ENCODE data around the gene VPS8. TPM values are rescaled to one million over a fixed set of nuclear protein-coding genes. Genes with fewer than 3 reads are reported as not detected.

Gene VPS8
- total RNA-seq, 1 experiment from 2014 or later: 37.6 TPM

- no peak overlapping the region for H2AFZ ChIP-seq (ENCODE audit: low read depth, low read length, poor library complexity, severe bottlenecking)
- peaks cover 4 to 11% of the 10 kb centered on the region in 2 experiments; a peak in 3 of 4 replicates for H3K4me1 ChIP-seq (ENCODE audit: control insufficient read depth in 1 of 2, insufficient read depth in 2 of 2, low read length in 2 of 2)
- POLR2A ChIA-PET: no interaction called here
- no peak overlapping the region for H3K9ac ChIP-seq (ENCODE audit: low read length)
- no peaks in the 10 kb centered on the region for H3K79me2 ChIP-seq (ENCODE audit: insufficient read depth, low read length)
- H3K4me2 ChIP-seq (ENCODE audit: low read length): no peak overlapping the region
- no peaks in the 10 kb centered on the region for H3K27me3 ChIP-seq (ENCODE audit: insufficient read depth, low read length)
- DNase-seq (ENCODE audit: low read depth, low spot score) (no peak), ATAC-seq (no peak)
- RAD21 ChIA-PET (ENCODE audit: low non-redundant PET in 1 of 2, low total read pairs in 2 of 2, uncharacterized antibody in 2 of 2, unreplicated experiment in 2 of 2): no interaction called here
- H3K9me3 ChIP-seq (ENCODE audit: control insufficient read depth in 1 of 2, insufficient read depth in 1 of 2, low read depth in 1 of 2, low read length in 2 of 2): no peaks in the 10 kb centered on the region
- TF ChIP-seq SP1 (IDR thresholded peaks at IDR 0.05; ENCODE audit: low read depth): no peak
- TF ChIP-seq ATF3 (IDR thresholded peaks at IDR 0.05): no peak
- no peak for TF ChIP-seq YY1 (IDR thresholded peaks at IDR 0.05; ENCODE audit: extremely low read depth, insufficient replicate concordance, low read depth, low read length)
- no peak for TF ChIP-seq MAX (IDR thresholded peaks at IDR 0.05)
- TF ChIP-seq ZNF274 (IDR thresholded peaks at IDR 0.05; ENCODE audit: low read depth, low read length): no peak
- TF ChIP-seq CBX3 (IDR thresholded peaks at IDR 0.05; ENCODE audit: low read depth): no peak
- no peak for TF ChIP-seq POLR2AphosphoS5 (IDR thresholded peaks at IDR 0.05; ENCODE audit: low read depth, low read length)
- no peak for TF ChIP-seq CEBPB (IDR thresholded peaks at IDR 0.05; ENCODE audit: low read depth)
- TF ChIP-seq EZH2 (IDR thresholded peaks at IDR 0.05): no peak
- no peak for TF ChIP-seq FOSL1 (IDR thresholded peaks at IDR 0.05; ENCODE audit: low read depth)
- TF ChIP-seq REST (IDR thresholded peaks at IDR 0.05; ENCODE audit: low read depth): no peak
- TF ChIP-seq JUND (IDR thresholded peaks at IDR 0.05): no peak
- no peak for TF ChIP-seq ELF1 (IDR thresholded peaks at IDR 0.05; ENCODE audit: borderline replicate concordance, low read depth)
- TF ChIP-seq RAD21 (IDR thresholded peaks at IDR 0.05; ENCODE audit: low read depth): no peak
- H3K36me3 ChIP-seq (ENCODE audit: control insufficient read depth in 1 of 2, insufficient read depth in 2 of 2, low read length in 2 of 2): no peaks in the 10 kb centered on the region
- intact Hi-C loops (cut with micrococcal nuclease): no loop called here
- no peaks in the 10 kb centered on the region for H3K9me2 ChIP-seq (ENCODE audit: insufficient read depth)
- H3K4me3 ChIP-seq (replicated peaks in 1 of 2; ENCODE audit: low read depth in 1 of 2, low read length in 2 of 2): no peak overlapping the region
- BruUV-seq (replicated peaks): no TSS peak
- CTCF ChIA-PET: no interaction called here
- H3K27ac ChIP-seq (ENCODE audit: low read depth, low read length): no peak overlapping the region
- H4K20me1 ChIP-seq (ENCODE audit: insufficient read depth): no peaks in the 10 kb centered on the region
Measured at GRCh38 chr3:184842433-184842832, 30.5 kb downstream of the VPS8 start.

Measured in HCT116 (cell line).